Limb (tissue), 2 donors: ENCODE measurements around the gene TSPAN15.

ENCODE experiments used
- DNase-seq, 2 donors: peaks; one replicate each; pipeline ENCODE4 v3.0.0-alpha.2; 2016; ENCODE audit errors: extremely low spot score in 2 of 2

The TSPAN15 gene

DNA sequence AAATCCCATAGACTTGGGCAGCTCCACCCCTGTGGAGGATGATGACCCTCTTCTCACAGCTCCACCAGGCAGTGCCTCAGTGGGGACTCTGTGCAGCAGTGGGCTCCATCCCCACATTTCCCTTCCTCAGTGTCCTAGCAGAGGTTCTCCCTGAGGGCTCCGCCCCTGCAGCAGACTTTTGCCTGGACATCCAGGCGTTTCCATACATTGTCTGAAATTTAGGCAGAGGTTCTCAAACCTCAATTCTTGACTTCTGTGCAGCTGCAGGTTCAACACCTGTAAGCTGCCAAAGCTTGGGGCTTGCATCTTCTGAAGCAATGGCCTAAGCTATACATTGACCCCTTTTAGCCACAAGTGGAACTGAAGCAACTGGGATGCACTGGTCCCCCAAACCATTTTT, 90.2 kb downstream of the TSPAN15 start:
- DNase-seq, result no peak

DNA sequence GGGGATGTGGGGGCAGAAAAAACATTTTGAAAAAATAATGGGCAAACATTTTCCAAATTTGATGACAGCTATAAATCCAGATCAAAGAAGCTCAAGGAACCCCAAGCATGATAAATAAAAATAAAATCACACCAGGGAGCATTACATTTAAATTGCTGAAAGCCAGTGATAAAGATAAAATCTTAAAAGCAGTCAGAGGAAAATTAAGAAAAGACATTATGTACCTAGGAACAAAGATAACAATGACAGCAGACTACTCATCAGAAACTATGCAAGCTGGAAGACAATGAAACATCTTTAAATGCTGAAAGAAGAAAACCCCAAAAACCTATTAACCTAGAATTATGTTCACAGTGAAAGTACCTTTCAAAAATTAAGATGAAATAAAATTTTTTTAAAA, 98.7 kb downstream of the TSPAN15 start:
- DNase-seq, result no peak

DNA sequence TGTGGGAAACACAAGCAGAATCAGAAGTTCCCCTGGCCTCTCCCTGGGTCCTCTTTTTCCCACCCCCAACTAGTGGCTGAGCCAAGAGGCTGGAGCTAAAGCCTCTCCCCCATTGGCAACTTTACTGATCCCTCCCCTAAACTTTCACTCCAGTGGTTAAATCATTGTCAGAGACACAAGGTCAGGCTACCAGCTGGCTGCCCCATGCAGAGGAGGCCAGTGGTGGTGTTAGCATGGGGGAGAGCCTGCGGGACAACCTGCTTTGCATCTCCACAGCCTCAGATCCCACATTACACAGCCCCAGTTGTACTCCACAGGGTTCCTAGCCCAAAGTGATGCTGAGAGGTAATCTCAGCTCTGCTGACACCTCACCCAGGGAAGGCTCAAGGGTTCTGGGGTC, 101.0 kb downstream of the TSPAN15 start:
- no peak for DNase-seq

DNA sequence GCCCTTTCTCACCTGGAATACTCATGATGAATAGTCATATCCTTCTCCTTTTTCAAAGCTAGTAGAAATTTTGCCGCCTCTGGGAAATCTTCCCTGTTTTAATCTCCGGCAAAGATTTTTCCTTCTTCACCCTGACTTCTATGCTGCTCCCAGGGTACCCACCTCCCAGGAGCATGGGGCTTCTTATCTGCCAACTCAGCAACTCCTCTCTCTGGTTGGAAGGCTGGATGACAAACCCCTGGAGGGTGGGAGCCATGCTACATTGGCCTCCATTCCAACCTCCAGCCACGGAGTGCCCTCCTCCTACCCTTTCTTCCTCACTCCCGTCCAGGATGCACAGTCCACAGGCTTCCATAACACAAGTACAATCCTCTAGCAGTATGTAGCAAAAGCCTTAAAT, 102.1 kb downstream of the TSPAN15 start:
- no peak for DNase-seq

DNA sequence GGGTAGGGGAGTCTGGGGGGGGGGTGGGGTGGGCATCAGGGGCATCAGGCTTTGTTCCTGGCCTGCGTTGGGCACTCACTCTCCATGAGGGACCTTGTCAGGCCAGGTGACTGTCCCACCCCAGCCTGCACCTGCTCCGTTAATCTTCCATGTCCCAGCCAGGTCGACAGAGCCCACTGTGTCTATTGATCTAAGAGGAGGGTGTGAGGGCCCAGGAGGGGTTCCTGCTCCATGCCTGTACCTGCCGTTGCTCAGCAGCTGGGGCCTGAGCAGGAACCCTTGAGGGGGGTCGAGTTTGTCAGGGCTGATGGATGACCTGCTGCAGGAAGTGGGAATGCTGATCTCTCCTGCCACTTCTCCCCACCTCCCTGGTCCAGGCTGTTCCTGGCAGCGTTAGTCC, 103.3 kb downstream of the TSPAN15 start:
- no peak for DNase-seq
